ENCODE results near the gene NEGR1.

DNA sequence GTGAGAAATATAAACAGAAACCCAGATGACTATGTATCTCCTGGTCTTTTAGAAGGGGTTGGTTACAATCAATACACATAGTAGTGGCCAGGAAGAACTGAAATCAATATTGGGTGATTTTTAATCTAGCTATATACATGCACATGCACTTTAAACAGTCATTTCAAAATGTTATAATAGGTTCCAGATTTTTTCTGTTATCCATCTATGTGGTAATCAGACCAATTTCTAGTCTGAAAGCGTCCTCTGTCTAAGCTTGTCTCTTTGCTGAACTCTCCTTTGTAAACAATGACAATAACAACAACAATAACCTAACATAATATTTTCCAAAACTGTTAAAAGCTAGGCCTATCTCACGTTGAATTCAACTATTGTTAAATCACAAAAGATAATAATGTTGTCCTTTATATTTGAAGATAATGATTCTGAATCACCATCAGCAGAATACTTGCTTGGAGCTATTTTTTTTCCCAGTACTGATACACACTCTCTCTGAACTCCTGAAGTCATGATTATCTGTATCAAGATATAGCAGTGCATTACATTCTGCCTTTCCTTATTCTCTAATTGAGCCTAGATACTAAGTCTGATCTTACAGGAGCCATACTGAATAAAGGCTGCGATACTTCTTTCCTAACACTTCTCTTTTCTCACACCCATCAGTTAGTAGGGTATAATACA lies 704.7 kb downstream of the NEGR1 start:
- TF ChIP-seq, protein P1, sequence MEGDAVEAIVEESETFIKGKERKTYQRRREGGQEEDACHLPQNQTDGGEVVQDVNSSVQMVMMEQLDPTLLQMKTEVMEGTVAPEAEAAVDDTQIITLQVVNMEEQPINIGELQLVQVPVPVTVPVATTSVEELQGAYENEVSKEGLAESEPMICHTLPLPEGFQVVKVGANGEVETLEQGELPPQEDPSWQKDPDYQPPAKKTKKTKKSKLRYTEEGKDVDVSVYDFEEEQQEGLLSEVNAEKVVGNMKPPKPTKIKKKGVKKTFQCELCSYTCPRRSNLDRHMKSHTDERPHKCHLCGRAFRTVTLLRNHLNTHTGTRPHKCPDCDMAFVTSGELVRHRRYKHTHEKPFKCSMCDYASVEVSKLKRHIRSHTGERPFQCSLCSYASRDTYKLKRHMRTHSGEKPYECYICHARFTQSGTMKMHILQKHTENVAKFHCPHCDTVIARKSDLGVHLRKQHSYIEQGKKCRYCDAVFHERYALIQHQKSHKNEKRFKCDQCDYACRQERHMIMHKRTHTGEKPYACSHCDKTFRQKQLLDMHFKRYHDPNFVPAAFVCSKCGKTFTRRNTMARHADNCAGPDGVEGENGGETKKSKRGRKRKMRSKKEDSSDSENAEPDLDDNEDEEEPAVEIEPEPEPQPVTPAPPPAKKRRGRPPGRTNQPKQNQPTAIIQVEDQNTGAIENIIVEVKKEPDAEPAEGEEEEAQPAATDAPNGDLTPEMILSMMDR (IDR thresholded peaks at IDR 0.05; ENCODE audit: insufficient read depth, low read depth, low read length) = no peak
- no peak for TF ChIP-seq EZH2 (IDR thresholded peaks at IDR 0.05; ENCODE audit: insufficient read depth, low read length)
